Measurements from ENCODE around the gene PLA2G2F.

DNA sequence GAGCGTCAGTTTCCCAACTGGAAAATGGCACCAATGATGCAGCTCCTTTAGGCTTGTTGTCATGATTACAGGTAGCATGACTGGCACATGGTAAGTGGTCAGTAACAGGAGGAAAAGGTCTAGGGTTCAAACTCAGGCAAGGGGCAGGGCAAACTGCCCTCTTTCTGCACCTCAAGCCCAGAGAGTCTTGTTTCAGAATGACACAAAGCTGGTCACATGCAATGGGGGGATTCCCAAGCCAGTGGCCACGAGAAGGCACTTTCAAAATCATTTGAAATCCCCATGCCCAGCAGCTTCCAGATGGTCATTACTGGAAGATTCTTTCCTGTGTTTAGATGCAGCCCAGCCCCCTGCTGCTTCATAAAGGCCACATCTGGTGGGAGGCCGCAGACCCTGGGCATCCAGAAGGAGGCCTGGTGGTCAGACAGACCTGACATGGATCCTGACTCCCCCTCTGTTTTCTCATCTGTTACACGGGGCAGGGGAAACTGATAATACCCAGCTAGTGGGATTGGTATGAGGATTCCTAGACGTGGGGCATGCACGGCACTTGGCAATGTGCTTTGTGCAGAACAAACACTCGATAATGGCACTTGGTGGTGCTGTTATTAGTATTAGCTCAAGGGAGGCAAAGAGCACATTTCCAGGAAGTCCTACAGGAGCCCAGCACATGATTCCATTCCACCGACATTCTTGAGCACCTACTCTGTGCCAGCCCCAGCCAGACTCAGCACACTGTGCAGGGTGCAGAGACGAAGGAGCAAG lies 12.9 kb upstream of the PLA2G2F start:
- TF ChIP-seq CTCF (IDR thresholded peaks at IDR 0.05): no peak
- no peak for TF ChIP-seq POLR2A (IDR thresholded peaks at IDR 0.05; ENCODE audit: low read length)
- no peak for TF ChIP-seq EP300 (IDR thresholded peaks at IDR 0.05)
- TF ChIP-seq CEBPB (IDR thresholded peaks at IDR 0.05): no peak
- TF ChIP-seq NR3C1 (IDR thresholded peaks at IDR 0.05): no peak
- TF ChIP-seq CBX8 (IDR thresholded peaks at IDR 0.05): no peak
